ENCODE results near the gene ARHGEF16. TPM values are rescaled to one million over a fixed set of nuclear protein-coding genes. Genes with fewer than 3 reads are reported as not detected.

ARHGEF16 gene
- total and polyA plus RNA-seq, 2 experiments from 2014 or later = not detected

GRCh38 chr1:3461238-3461933 lies 6.9 kb downstream of the ARHGEF16 start:
- in situ Hi-C loops (cut with MboI) = no loop called here
- WGBS, 2 experiments (ENCODE audit: low coverage in 1 of 2, low lambda C conversion rate in 2 of 2, missing lambda C conversion rate in 2 of 2) = 82% methylated on average over 30 of the region's 30 CpGs
- Histone ChIP-seq H3K9ac (no peak overlapping the region), H4K20me1 (ENCODE audit: insufficient read depth) (no peaks in the 10 kb centered on the region), H3K79me2 (ENCODE audit: insufficient read depth) (no peaks in the 10 kb centered on the region), H3K4me1 (ENCODE audit: insufficient read depth) (no peaks in the 10 kb centered on the region), H3K27me3 (replicated peaks; ENCODE audit: insufficient read depth) (0 out of 2 replicates have a peak, but pooled peaks cover 4% of the 10 kb centered on the region), H3K9me3 (ENCODE audit: low read depth) (no peaks in the 10 kb centered on the region), H2AFZ (no peak overlapping the region), H3K4me2 (ENCODE audit: unreplicated experiment) (no peak overlapping the region), H3F3A (ENCODE audit: insufficient read depth) (no peaks in the 10 kb centered on the region), H3K27ac (no peak overlapping the region), H3K4me3 (no peak overlapping the region), H3K36me3 (ENCODE audit: low read depth) (no peaks in the 10 kb centered on the region), H3K9me2 (ENCODE audit: insufficient read depth) (no peaks in the 10 kb centered on the region)
- DNase-seq = no peak
- TF ChIP-seq EZH2phosphoT487 (IDR thresholded peaks at IDR 0.05; ENCODE audit: insufficient read depth, low read depth) (no peak), EZH2 (IDR thresholded peaks at IDR 0.05; ENCODE audit: insufficient read depth, poor library complexity, severe bottlenecking) (no peak)

- no peaks in the 10 kb centered on the region for H3K9me3 ChIP-seq (ENCODE audit: low read depth)
- H3F3A ChIP-seq (ENCODE audit: insufficient read depth) = no peaks in the 10 kb centered on the region
- WGBS, 2 experiments (ENCODE audit: low coverage in 1 of 2, low lambda C conversion rate in 2 of 2, missing lambda C conversion rate in 2 of 2) = 68 to 78% methylated on average over 7 to 13 of the region's 13 CpGs
- H4K20me1 ChIP-seq (ENCODE audit: insufficient read depth) = no peaks in the 10 kb centered on the region
- no peaks in the 10 kb centered on the region for H3K36me3 ChIP-seq (ENCODE audit: low read depth)
- H3K9me2 ChIP-seq (ENCODE audit: insufficient read depth) = no peaks in the 10 kb centered on the region
- no peaks in the 10 kb centered on the region for H3K4me1 ChIP-seq (ENCODE audit: insufficient read depth)
- in situ Hi-C loops (cut with MboI) = no loop called here
- no peaks in the 10 kb centered on the region for H3K79me2 ChIP-seq (ENCODE audit: insufficient read depth)
- 0 out of 2 replicates have a peak, but pooled peaks cover 4% of the 10 kb centered on the region for H3K27me3 ChIP-seq (replicated peaks; ENCODE audit: insufficient read depth)
- no peak overlapping the region for H2AFZ ChIP-seq
- DNase-seq = no peak
- H3K4me3 ChIP-seq = no peak overlapping the region
- TF ChIP-seq EZH2 (IDR thresholded peaks at IDR 0.05; ENCODE audit: insufficient read depth, poor library complexity, severe bottlenecking) (no peak), EZH2phosphoT487 (IDR thresholded peaks at IDR 0.05; ENCODE audit: insufficient read depth, low read depth) (no peak)
- no peak overlapping the region for H3K4me2 ChIP-seq (ENCODE audit: unreplicated experiment)
- no peak overlapping the region for H3K9ac ChIP-seq
- no peak overlapping the region for H3K27ac ChIP-seq
Measured at GRCh38 chr1:3461934-3462275, 7.4 kb downstream of the ARHGEF16 start.

GRCh38 chr1:3462356-3463012 lies 8.0 kb downstream of the ARHGEF16 start:
- Histone ChIP-seq H3K27me3 (replicated peaks; ENCODE audit: insufficient read depth) (0 out of 2 replicates have a peak, but pooled peaks cover 4% of the 10 kb centered on the region), H3K9me3 (ENCODE audit: low read depth) (no peaks in the 10 kb centered on the region), H3K9me2 (ENCODE audit: insufficient read depth) (no peaks in the 10 kb centered on the region), H3K4me3 (no peak overlapping the region), H3K4me1 (ENCODE audit: insufficient read depth) (no peaks in the 10 kb centered on the region), H3K27ac (no peak overlapping the region), H3K36me3 (ENCODE audit: low read depth) (no peaks in the 10 kb centered on the region), H2AFZ (no peak overlapping the region), H3K4me2 (ENCODE audit: unreplicated experiment) (no peak overlapping the region), H4K20me1 (ENCODE audit: insufficient read depth) (no peaks in the 10 kb centered on the region), H3K9ac (no peak overlapping the region), H3F3A (ENCODE audit: insufficient read depth) (no peaks in the 10 kb centered on the region), H3K79me2 (ENCODE audit: insufficient read depth) (no peaks in the 10 kb centered on the region)
- DNase-seq = no peak
- TF ChIP-seq EZH2phosphoT487 (IDR thresholded peaks at IDR 0.05; ENCODE audit: insufficient read depth, low read depth) = no peak
- TF ChIP-seq EZH2 (IDR thresholded peaks at IDR 0.05; ENCODE audit: insufficient read depth, poor library complexity, severe bottlenecking) = no peak
- 77 to 84% methylated on average over 14 to 16 of the region's 16 CpGs for WGBS, 2 experiments (ENCODE audit: low coverage in 1 of 2, low lambda C conversion rate in 2 of 2, missing lambda C conversion rate in 2 of 2)
- in situ Hi-C loops (cut with MboI) = no loop called here

- Histone ChIP-seq H3K36me3 (ENCODE audit: low read depth) (no peaks in the 10 kb centered on the region), H3F3A (ENCODE audit: insufficient read depth) (no peaks in the 10 kb centered on the region), H3K4me3 (no peak overlapping the region), H4K20me1 (ENCODE audit: insufficient read depth) (no peaks in the 10 kb centered on the region), H3K79me2 (ENCODE audit: insufficient read depth) (no peaks in the 10 kb centered on the region), H3K9me2 (ENCODE audit: insufficient read depth) (no peaks in the 10 kb centered on the region), H3K9me3 (ENCODE audit: low read depth) (no peaks in the 10 kb centered on the region), H3K27me3 (replicated peaks; ENCODE audit: insufficient read depth) (0 out of 2 replicates have a peak, but pooled peaks cover 4% of the 10 kb centered on the region), H2AFZ (no peak overlapping the region), H3K4me1 (ENCODE audit: insufficient read depth) (no peaks in the 10 kb centered on the region), H3K9ac (no peak overlapping the region), H3K27ac (no peak overlapping the region), H3K4me2 (ENCODE audit: unreplicated experiment) (no peak overlapping the region)
- 81 to 86% methylated on average over 11 to 22 of the region's 22 CpGs for WGBS, 2 experiments (ENCODE audit: low coverage in 1 of 2, low lambda C conversion rate in 2 of 2, missing lambda C conversion rate in 2 of 2)
- DNase-seq = no peak
- TF ChIP-seq EZH2phosphoT487 (IDR thresholded peaks at IDR 0.05; ENCODE audit: insufficient read depth, low read depth) (no peak), EZH2 (IDR thresholded peaks at IDR 0.05; ENCODE audit: insufficient read depth, poor library complexity, severe bottlenecking) (no peak)
- in situ Hi-C loops (cut with MboI) = no loop called here
Measured at GRCh38 chr1:3463013-3463385, 8.5 kb downstream of the ARHGEF16 start.

Measured in GM23248 (cell line).